ENCODE measurements around the gene IL17RC.

DNA sequence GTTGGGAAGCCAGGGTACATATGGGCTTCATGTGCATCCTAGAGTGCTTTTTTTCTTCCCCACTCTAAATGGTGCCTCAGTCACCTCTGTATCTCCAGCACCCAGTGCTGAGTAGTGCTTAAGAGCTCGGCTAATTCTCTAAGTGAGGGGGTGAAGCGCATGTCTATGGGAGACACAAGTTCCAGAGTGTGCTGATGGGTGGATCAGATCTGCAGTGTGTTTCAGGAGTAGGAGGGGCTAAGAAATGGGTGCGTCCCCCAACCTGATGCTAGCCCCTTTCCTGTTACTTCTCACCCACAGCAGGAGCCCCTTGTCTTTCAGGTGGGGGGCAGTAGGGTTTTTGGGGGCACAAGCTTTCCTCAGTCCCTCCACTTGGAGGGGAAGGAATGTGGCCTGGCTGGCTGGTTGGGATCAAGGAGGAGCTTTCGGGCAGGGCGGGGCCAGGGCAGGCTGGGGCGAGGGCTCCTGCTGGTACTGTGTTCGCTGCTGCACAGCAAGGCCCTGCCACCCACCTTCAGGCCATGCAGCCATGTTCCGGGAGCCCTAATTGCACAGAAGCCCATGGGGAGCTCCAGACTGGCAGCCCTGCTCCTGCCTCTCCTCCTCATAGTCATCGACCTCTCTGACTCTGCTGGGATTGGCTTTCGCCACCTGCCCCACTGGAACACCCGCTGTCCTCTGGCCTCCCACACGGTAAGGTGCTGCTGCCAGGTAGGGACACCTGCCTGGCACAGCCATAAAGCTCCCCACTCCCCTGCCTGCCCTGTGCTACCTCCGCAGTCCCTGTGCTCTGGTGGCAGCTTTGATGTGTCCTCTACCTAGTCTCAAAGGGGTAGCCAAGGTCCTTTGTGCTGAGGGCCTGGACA, 14.3 kb upstream of the IL17RC start, which contains the start of gene IL17RE:
- no peak for TF ChIP-seq CTCF (conservative IDR thresholded peaks at IDR 0.05)
- no peak for TF ChIP-seq ZFX (IDR thresholded peaks at IDR 0.05)

All from C4-2B (cell line).